ENCODE data around the gene PRTFDC1.
"Not testable (repeated sequence)": the region's sequence is repeated elsewhere in the genome, so short reads cannot be mapped to it uniquely, and the experiment has no call there.

The PRTFDC1 gene

GRCh38 chr10:24925799-24926198 lies 26.6 kb downstream of the PRTFDC1 start:
- Histone ChIP-seq H3K9me3 (ENCODE audit: insufficient read depth, low read depth, low read length) (no peaks in the 10 kb centered on the region), H3K4me1 (ENCODE audit: insufficient read depth, low read length) (peaks cover 8% of the 10 kb centered on the region; the same call in 1 of the 2 replicates), H3K4me3 (ENCODE audit: low read length) (no peak overlapping the region), H3K36me3 (ENCODE audit: insufficient read depth, low read depth, low read length) (no peaks in the 10 kb centered on the region), H3K27ac (ENCODE audit: low read length) (no peak overlapping the region), H3K27me3 (ENCODE audit: insufficient read depth, low read length) (no peaks in the 10 kb centered on the region), H3K9ac (ENCODE audit: low read depth, low read length) (no peak overlapping the region)

DNA sequence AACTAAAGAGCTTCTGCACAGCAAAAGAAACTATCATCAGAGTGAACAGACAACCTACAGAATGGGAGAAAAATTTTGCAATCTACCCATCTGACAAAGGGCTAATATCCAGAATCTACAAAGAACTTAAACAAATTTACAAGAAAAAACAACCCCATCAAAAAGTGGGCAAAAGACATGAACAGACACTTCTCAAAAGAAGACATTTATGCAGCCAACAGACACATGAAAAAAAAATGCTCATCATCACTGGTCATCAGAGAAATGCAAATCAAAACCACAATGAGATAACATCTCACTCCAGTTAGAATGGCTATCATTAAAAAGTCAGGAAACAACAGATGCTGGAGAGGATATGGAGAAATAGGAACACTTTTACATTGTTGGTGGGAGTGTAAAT lies 27.9 kb downstream of the PRTFDC1 start:
- H3K9me3 ChIP-seq (ENCODE audit: insufficient read depth, low read depth, low read length); H3K27ac ChIP-seq (ENCODE audit: low read length); H3K4me1 ChIP-seq (ENCODE audit: insufficient read depth, low read length); H3K36me3 ChIP-seq (ENCODE audit: insufficient read depth, low read depth, low read length); H3K27me3 ChIP-seq (ENCODE audit: insufficient read depth, low read length); H3K4me3 ChIP-seq (ENCODE audit: low read length); H3K9ac ChIP-seq (ENCODE audit: low read depth, low read length): not testable (repeated sequence)

- H3K36me3 ChIP-seq (ENCODE audit: insufficient read depth, low read depth, low read length); H3K27ac ChIP-seq (ENCODE audit: low read length); H3K9me3 ChIP-seq (ENCODE audit: insufficient read depth, low read depth, low read length); H3K27me3 ChIP-seq (ENCODE audit: insufficient read depth, low read length); H3K9ac ChIP-seq (ENCODE audit: low read depth, low read length); H3K4me3 ChIP-seq (ENCODE audit: low read length); H3K4me1 ChIP-seq (ENCODE audit: insufficient read depth, low read length): not testable (repeated sequence)
These were observed 30.1 kb downstream of the PRTFDC1 start for GRCh38 chr10:24922222-24922868.

DNA sequence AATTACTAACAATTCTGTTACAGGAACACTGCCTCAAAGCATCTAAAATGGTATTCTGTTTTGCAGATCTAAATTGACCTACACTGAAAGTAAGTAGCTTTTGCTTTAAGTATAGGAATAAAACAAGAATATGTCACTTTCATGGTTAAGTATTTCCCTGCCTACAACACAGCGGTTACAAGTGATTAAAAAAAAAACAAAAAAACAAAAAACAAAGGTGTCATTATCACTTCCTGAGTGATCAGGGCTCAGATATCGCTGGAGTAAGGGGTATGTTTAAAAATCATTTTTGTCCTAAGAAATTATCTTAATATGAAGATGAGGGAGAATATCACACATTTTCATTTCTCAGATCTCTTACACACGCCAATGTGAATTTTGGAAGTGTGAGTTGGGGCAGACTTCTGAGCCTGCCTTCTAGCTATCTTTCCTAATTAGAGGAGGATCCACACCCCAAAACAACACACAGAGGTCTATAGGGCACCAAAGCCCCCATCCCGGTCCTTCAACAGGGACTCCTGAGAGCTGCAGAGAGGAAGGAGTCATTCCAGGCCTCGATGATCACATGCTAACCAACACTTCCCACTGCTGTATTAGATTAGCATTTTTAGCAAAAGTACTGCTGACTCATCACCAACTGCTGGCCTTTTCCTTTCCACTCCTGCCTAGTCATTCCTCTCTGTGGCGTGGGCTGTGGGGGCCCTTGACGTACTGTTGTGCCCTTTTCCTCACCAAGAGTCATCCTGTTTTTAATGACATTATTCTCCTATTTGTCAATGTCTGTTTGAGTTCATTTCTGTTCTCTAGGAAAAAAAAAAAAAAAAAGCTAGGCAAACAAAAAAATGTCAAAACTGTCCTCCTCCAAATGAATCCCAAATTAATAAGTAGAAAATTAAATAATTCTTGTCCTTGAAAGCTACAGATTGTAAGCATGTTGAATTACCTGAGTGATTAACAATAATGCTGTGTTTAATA lies 31.2 kb downstream of the PRTFDC1 start:
- Histone ChIP-seq H3K9me3 (ENCODE audit: insufficient read depth, low read depth, low read length) (no peaks in the 10 kb centered on the region), H3K27ac (ENCODE audit: low read length) (no peak overlapping the region), H3K27me3 (ENCODE audit: insufficient read depth, low read length) (no peaks in the 10 kb centered on the region), H3K4me1 (ENCODE audit: insufficient read depth, low read length) (peaks cover 4% of the 10 kb centered on the region; the same call in 1 of the 2 replicates), H3K4me3 (ENCODE audit: low read length) (no peak overlapping the region), H3K36me3 (ENCODE audit: insufficient read depth, low read depth, low read length) (no peaks in the 10 kb centered on the region), H3K9ac (ENCODE audit: low read depth, low read length) (no peak overlapping the region)

DNA sequence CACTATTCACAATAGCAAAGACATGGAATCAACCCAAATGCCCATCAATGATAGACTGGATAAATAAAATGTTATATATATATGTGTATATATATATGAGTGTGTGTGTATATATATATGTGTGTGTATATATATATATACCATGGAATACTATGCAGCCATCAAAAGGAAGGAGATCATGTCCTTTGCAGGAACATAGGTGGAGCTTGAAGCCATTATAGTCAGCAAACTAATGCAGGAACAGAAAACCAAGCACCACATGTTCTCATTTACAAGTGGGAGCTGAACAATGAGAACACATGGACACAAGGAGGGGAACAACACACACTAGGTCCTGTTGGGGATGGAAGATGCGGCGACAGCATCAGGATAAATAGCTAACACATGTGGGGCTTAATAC lies 32.2 kb downstream of the PRTFDC1 start:
- not testable (repeated sequence) for H3K27ac ChIP-seq (ENCODE audit: low read length); H3K4me1 ChIP-seq (ENCODE audit: insufficient read depth, low read length); H3K9ac ChIP-seq (ENCODE audit: low read depth, low read length); H3K9me3 ChIP-seq (ENCODE audit: insufficient read depth, low read depth, low read length); H3K36me3 ChIP-seq (ENCODE audit: insufficient read depth, low read depth, low read length); H3K4me3 ChIP-seq (ENCODE audit: low read length); H3K27me3 ChIP-seq (ENCODE audit: insufficient read depth, low read length)

GRCh38 chr10:24919629-24920028 lies 32.8 kb downstream of the PRTFDC1 start:
- not testable (repeated sequence) for H3K9ac ChIP-seq (ENCODE audit: low read depth, low read length); H3K4me3 ChIP-seq (ENCODE audit: low read length); H3K9me3 ChIP-seq (ENCODE audit: insufficient read depth, low read depth, low read length); H3K27ac ChIP-seq (ENCODE audit: low read length); H3K4me1 ChIP-seq (ENCODE audit: insufficient read depth, low read length); H3K27me3 ChIP-seq (ENCODE audit: insufficient read depth, low read length); H3K36me3 ChIP-seq (ENCODE audit: insufficient read depth, low read depth, low read length)

- Histone ChIP-seq H3K9ac (ENCODE audit: low read depth, low read length) (no peak overlapping the region), H3K36me3 (ENCODE audit: insufficient read depth, low read depth, low read length) (no peaks in the 10 kb centered on the region), H3K9me3 (ENCODE audit: insufficient read depth, low read depth, low read length) (no peaks in the 10 kb centered on the region), H3K27ac (ENCODE audit: low read length) (no peak overlapping the region), H3K27me3 (ENCODE audit: insufficient read depth, low read length) (no peaks in the 10 kb centered on the region), H3K4me3 (ENCODE audit: low read length) (no peak overlapping the region), H3K4me1 (ENCODE audit: insufficient read depth, low read length) (peaks cover 4% of the 10 kb centered on the region; the same call in 1 of the 2 replicates)
These were observed 34.4 kb downstream of the PRTFDC1 start for GRCh38 chr10:24917979-24918378.

DNA sequence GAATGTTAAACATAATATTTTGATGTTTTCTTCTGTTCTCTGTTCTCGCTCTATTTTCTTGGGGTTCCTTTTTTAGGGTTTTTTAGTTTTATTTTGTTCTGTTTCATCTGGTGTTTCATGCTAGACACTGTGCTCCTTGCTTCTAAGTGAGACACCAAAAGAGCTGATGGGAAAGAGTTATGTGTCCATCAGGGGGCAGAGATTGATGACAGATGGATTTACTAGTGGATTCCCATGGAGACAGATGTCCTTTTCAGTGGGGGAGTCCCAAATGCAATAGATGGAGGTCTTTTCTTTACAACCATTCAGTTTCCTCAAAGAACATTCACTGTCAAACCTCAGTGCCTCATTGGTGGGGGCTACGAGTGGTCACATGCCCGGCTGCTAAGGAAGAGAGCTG lies 34.9 kb downstream of the PRTFDC1 start:
- Histone ChIP-seq H3K4me3 (ENCODE audit: low read length) (no peak overlapping the region), H3K27me3 (ENCODE audit: insufficient read depth, low read length) (no peaks in the 10 kb centered on the region), H3K36me3 (ENCODE audit: insufficient read depth, low read depth, low read length) (no peaks in the 10 kb centered on the region), H3K9ac (ENCODE audit: low read depth, low read length) (no peak overlapping the region), H3K27ac (ENCODE audit: low read length) (no peak overlapping the region), H3K9me3 (ENCODE audit: insufficient read depth, low read depth, low read length) (no peaks in the 10 kb centered on the region), H3K4me1 (ENCODE audit: insufficient read depth, low read length) (peaks cover 4% of the 10 kb centered on the region; the same call in 1 of the 2 replicates)

DNA sequence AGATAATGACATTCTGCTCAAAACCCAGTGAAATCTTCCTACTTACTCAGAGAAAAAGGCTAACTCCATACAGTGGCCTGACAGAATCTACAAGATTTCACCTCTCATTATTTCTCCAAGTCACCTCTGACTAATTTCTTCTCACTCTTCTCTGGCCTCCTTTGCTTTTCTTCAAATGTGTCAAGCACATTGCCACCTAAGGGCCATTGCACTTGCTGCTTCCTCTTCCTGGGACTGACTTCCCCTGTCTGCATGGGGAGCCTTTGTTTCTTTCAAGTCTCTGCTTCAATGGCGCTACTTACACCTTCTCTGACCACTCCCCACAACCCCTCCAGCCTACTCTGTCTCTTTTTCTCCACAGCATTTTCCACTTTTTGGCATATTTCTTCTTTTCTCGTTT lies 36.0 kb downstream of the PRTFDC1 start:
- no peak overlapping the region for H3K4me3 ChIP-seq (ENCODE audit: low read length)
- no peak overlapping the region for H3K9ac ChIP-seq (ENCODE audit: low read depth, low read length)
- H3K27ac ChIP-seq (ENCODE audit: low read length), result no peak overlapping the region
- peaks cover 3% of the 10 kb centered on the region; the same call in 1 of the 2 replicates for H3K4me1 ChIP-seq (ENCODE audit: insufficient read depth, low read length)
- no peaks in the 10 kb centered on the region for H3K9me3 ChIP-seq (ENCODE audit: insufficient read depth, low read depth, low read length)
- H3K36me3 ChIP-seq (ENCODE audit: insufficient read depth, low read depth, low read length), result no peaks in the 10 kb centered on the region
- H3K27me3 ChIP-seq (ENCODE audit: insufficient read depth, low read length), result no peaks in the 10 kb centered on the region

GRCh38 chr10:24915304-24915703 lies 37.1 kb downstream of the PRTFDC1 start:
- H3K9me3 ChIP-seq (ENCODE audit: insufficient read depth, low read depth, low read length), result no peaks in the 10 kb centered on the region
- H3K9ac ChIP-seq (ENCODE audit: low read depth, low read length), result no peak overlapping the region
- no peak overlapping the region for H3K27ac ChIP-seq (ENCODE audit: low read length)
- no peak overlapping the region for H3K4me3 ChIP-seq (ENCODE audit: low read length)
- H3K27me3 ChIP-seq (ENCODE audit: insufficient read depth, low read length), result no peaks in the 10 kb centered on the region
- no peaks in the 10 kb centered on the region for H3K36me3 ChIP-seq (ENCODE audit: insufficient read depth, low read depth, low read length)
- H3K4me1 ChIP-seq (ENCODE audit: insufficient read depth, low read length), result no peaks in the 10 kb centered on the region

DNA sequence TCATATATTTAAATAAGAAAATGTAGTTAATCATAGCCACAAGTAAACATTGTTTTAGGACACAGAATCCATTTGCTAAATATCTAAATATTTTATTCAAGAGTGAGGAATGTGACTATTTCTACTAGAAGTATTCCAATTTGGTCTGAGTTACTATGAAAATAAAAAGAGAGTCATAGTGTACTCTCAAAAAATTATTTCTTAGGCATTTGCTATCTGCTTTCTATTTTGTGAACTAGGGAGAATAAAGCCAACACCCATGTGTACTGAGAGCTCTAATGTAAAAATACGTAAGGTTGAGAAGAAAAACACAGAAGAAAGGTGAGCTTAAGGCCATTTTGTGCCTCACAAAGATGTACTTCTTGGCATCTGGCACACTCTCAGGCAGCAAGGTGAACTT lies 38.3 kb downstream of the PRTFDC1 start:
- H3K27me3 ChIP-seq (ENCODE audit: insufficient read depth, low read length), result no peaks in the 10 kb centered on the region
- H3K27ac ChIP-seq (ENCODE audit: low read length), result no peak overlapping the region
- no peaks in the 10 kb centered on the region for H3K4me1 ChIP-seq (ENCODE audit: insufficient read depth, low read length)
- H3K9me3 ChIP-seq (ENCODE audit: insufficient read depth, low read depth, low read length), result no peaks in the 10 kb centered on the region
- H3K36me3 ChIP-seq (ENCODE audit: insufficient read depth, low read depth, low read length), result no peaks in the 10 kb centered on the region
- H3K4me3 ChIP-seq (ENCODE audit: low read length), result no peak overlapping the region
- no peak overlapping the region for H3K9ac ChIP-seq (ENCODE audit: low read depth, low read length)

- H3K36me3 ChIP-seq (ENCODE audit: insufficient read depth, low read depth, low read length), result no peaks in the 10 kb centered on the region
- H3K27me3 ChIP-seq (ENCODE audit: insufficient read depth, low read length), result no peaks in the 10 kb centered on the region
- no peak overlapping the region for H3K4me3 ChIP-seq (ENCODE audit: low read length)
- H3K9me3 ChIP-seq (ENCODE audit: insufficient read depth, low read depth, low read length), result no peaks in the 10 kb centered on the region
- no peak overlapping the region for H3K9ac ChIP-seq (ENCODE audit: low read depth, low read length)
- no peak overlapping the region for H3K27ac ChIP-seq (ENCODE audit: low read length)
- H3K4me1 ChIP-seq (ENCODE audit: insufficient read depth, low read length), result no peaks in the 10 kb centered on the region
These were observed 40.2 kb downstream of the PRTFDC1 start for GRCh38 chr10:24912215-24912614.
